Placental pericyte (primary cell): ENCODE data around the gene UBA7. TPM values are rescaled to one million over a fixed set of nuclear protein-coding genes. Genes with fewer than 3 reads are reported as not detected.

Experiments
- small RNA-seq: library from RNA; depleted of rRNA; stranded (forward); fragments of <200 nt; gene quantifications from one replicate; pipeline ENCODE3, GENCODE V24; 2012; ENCODE audit warnings: low replicate concordance
- total RNA-seq: library from RNA; depleted of rRNA; stranded (reverse); fragments of >200 nt; gene quantifications from 2 replicates; pipeline ENCODE4 v1.2.3, GENCODE V29; 2012

Gene UBA7
- 27.9 and 44.2 TPM in 2 replicates for total RNA-seq

GRCh38 chr3:49813497-49814174 lies at the start of gene UBA7:
Gene UBA7 (minus strand): TSS chr3:49813953. CDS start chr3:49813787, 166 bp downstream.

GRCh38 chr3:49856181-49857005 lies 42.6 kb upstream of the UBA7 start, which contains the start of gene TRAIP:
Gene TRAIP (minus strand): TSS chr3:49856564. CDS start chr3:49856453, 111 bp downstream.

GRCh38 chr3:49802719-49803464 lies 10.9 kb downstream of the UBA7 start, which contains the start of gene INKA1:
Gene INKA1 (plus strand): TSS chr3:49803261. CDS start chr3:49803393, 132 bp downstream.

GRCh38 chr3:49799761-49800160 lies 14.0 kb downstream of the UBA7 start, which contains the start of gene CDHR4:
Gene CDHR4 (minus strand): TSS chr3:49799873. CDS start chr3:49799812, 61 bp downstream.

GRCh38 chr3:49786357-49787181 lies 27.2 kb downstream of the UBA7 start, which contains the start of gene IP6K1:
Gene IP6K1 (minus strand): TSS chr3:49786542. CDS start chr3:49748040, 38,502 bp downstream.

Small RNA genes within 50 kb of the gene (small RNA-seq; reads per million reads assigned to genes)
- gene COX6CP14 (not detected), gene RN7SL217P (not detected)

Other genes starting within 250 kb of the UBA7 start
- gene APEH, start 139.6 kb downstream of the UBA7 start, total RNA-seq, result 102 and 155 TPM in 2 replicates
- 5.7 and 5.9 TPM in 2 replicates for gene MST1, start 124.5 kb downstream of the UBA7 start, total RNA-seq
- 34.8 and 39.7 TPM in 2 replicates for gene RNF123, start 124.4 kb downstream of the UBA7 start, total RNA-seq
- gene AMIGO3, start 94.3 kb downstream of the UBA7 start, total RNA-seq, result 2.1 and 2.4 TPM in 2 replicates
- 63.6 and 132 TPM in 2 replicates for gene GMPPB, start 90.0 kb downstream of the UBA7 start, total RNA-seq
- gene IP6K1, start 27.4 kb downstream of the UBA7 start, total RNA-seq, result 50.3 and 52.1 TPM in 2 replicates
- gene CDHR4, start 14.1 kb downstream of the UBA7 start, total RNA-seq, result not detected in 2 replicates
- gene INKA1, start 10.7 kb downstream of the UBA7 start, total RNA-seq, result 4.4 and 4.6 TPM in 2 replicates
- gene TRAIP, start 42.6 kb upstream of the UBA7 start, total RNA-seq, result 0.66 and 8.2 TPM in 2 replicates
- gene CAMKV, start 56.0 kb upstream of the UBA7 start, total RNA-seq, result not detected in 2 replicates
- 0.43 and 1.3 TPM in 2 replicates for gene MST1R, start 89.9 kb upstream of the UBA7 start, total RNA-seq
- 7.7 and 20.5 TPM in 2 replicates for gene MON1A, start 115.9 kb upstream of the UBA7 start, total RNA-seq
- 45.4 and 48.4 TPM in 2 replicates for gene RBM6, start 126.2 kb upstream of the UBA7 start, total RNA-seq